Coronary artery (tissue), 2 donors: Measurements from ENCODE around the gene BST2.
"Not testable (repeated sequence)": the region's sequence is repeated elsewhere in the genome, so short reads cannot be mapped to it uniquely, and the experiment has no call there.

ENCODE experiments used
- DNase-seq: peaks from one replicate; pipeline ENCODE4 v3.0.0-alpha.2; 2017; ENCODE audit warnings: low spot score
- H3K27ac ChIP-seq, 2 donors: fragments of 200-600 bp; sonication (generic); one replicate each; pipeline ENCODE4 v1.5.1; 2016 to 2019
- H3K4me3 ChIP-seq: fragments of 200-600 bp; sonication (generic); 2 replicates; pipeline ENCODE4 v1.5.1; 2016; ENCODE audit warnings: mild to moderate bottlenecking, moderate library complexity
- CTCF ChIP-seq: fragments of 200-600 bp; sonication (generic); IDR thresholded peaks from one replicate; pipeline ENCODE4 v1.5.1; 2019; ENCODE audit warnings: antibody characterized with exemption

BST2 gene

GRCh38 chr19:17370026-17370587 lies 35.3 kb downstream of the BST2 start:
- TF ChIP-seq CTCF: no peak
- Histone ChIP-seq H3K4me3 (peak overlapping the region; percentile 15), H3K27ac (peak overlapping the region in 1 of 2 donors; percentile 55)
- no peak for DNase-seq

- Histone ChIP-seq H3K27ac (no peak overlapping the region), H3K4me3 (no peak overlapping the region)
- DNase-seq: no peak
- TF ChIP-seq CTCF: no peak
Measured at GRCh38 chr19:17365361-17365760, 40.1 kb downstream of the BST2 start.

GRCh38 chr19:17363852-17364605 lies 41.4 kb downstream of the BST2 start:
- not testable (repeated sequence) for H3K4me3 ChIP-seq, H3K27ac ChIP-seq, DNase-seq

- DNase-seq: no peak
- no peak overlapping the region for H3K4me3 ChIP-seq
- no peak overlapping the region for H3K27ac ChIP-seq
- TF ChIP-seq CTCF: no peak
Measured at GRCh38 chr19:17359905-17360800, 45.3 kb downstream of the BST2 start.

- Histone ChIP-seq H3K27ac (peak overlapping the region; percentile 24 to 27), H3K4me3 (no peak overlapping the region)
- TF ChIP-seq CTCF: no peak
- no peak for DNase-seq
Measured at GRCh38 chr19:17358395-17358794, 47.0 kb downstream of the BST2 start.

GRCh38 chr19:17357724-17358123 lies 47.7 kb downstream of the BST2 start:
- no peak for DNase-seq
- TF ChIP-seq CTCF: no peak
- peak overlapping the region; percentile 27 to 40 for H3K27ac ChIP-seq

GRCh38 chr19:17357078-17357666 lies 48.3 kb downstream of the BST2 start:
- H3K27ac ChIP-seq: no peak overlapping the region
- no peak for TF ChIP-seq CTCF
- no peak for DNase-seq

More at GRCh38 chr19:17357724-17358123, 47.7 kb downstream of the BST2 start:
- H3K4me3 ChIP-seq: no peak overlapping the region

More at GRCh38 chr19:17357078-17357666, 48.3 kb downstream of the BST2 start:
- H3K4me3 ChIP-seq: no peak overlapping the region
